Stimulated activated CD8-positive, alpha-beta memory T cell treated with anti-CD3 and anti-CD28 coated beads, Interleukin-4, amount 100 ng/mL, for 24 hours (primary cell): ENCODE results near the gene TSPAN14.

ENCODE experiments used
- DNase-seq: peaks from one replicate; pipeline ENCODE4 v3.0.0-alpha.2; 2020; ENCODE audit warnings: low read depth

Gene TSPAN14

GRCh38 chr10:80421707-80422536, 32.2 kb upstream of the TSPAN14 start:
- DNase-seq: no peak

- no peak for DNase-seq
Observed at GRCh38 chr10:80425901-80426300, 28.2 kb upstream of the TSPAN14 start.

- no peak for DNase-seq
Observed at GRCh38 chr10:80427541-80427940, 26.6 kb upstream of the TSPAN14 start.

GRCh38 chr10:80429521-80429973, 24.6 kb upstream of the TSPAN14 start:
- no peak for DNase-seq

GRCh38 chr10:80433134-80433533, 21.0 kb upstream of the TSPAN14 start:
- DNase-seq: no peak

GRCh38 chr10:80436446-80437098, 17.5 kb upstream of the TSPAN14 start:
- DNase-seq: no peak

GRCh38 chr10:80437227-80437626, 16.9 kb upstream of the TSPAN14 start:
- no peak for DNase-seq

- DNase-seq: no peak
Observed at GRCh38 chr10:80441831-80442230, 12.3 kb upstream of the TSPAN14 start.

- no peak for DNase-seq
Observed at GRCh38 chr10:80442879-80443278, 11.2 kb upstream of the TSPAN14 start.

- no peak for DNase-seq
Observed at GRCh38 chr10:80443531-80443974, 10.6 kb upstream of the TSPAN14 start.

- no peak for DNase-seq
Observed at GRCh38 chr10:80444124-80444523, 10.0 kb upstream of the TSPAN14 start.

GRCh38 chr10:80444646-80445319, 9.3 kb upstream of the TSPAN14 start:
- DNase-seq: no peak

- DNase-seq: no peak
Observed at GRCh38 chr10:80447436-80448190, 6.5 kb upstream of the TSPAN14 start.

GRCh38 chr10:80448209-80448942, 5.7 kb upstream of the TSPAN14 start:
- no peak for DNase-seq

GRCh38 chr10:80449520-80449919, 4.6 kb upstream of the TSPAN14 start:
- no peak for DNase-seq

- DNase-seq: no peak
Observed at GRCh38 chr10:80451132-80451531, 3.0 kb upstream of the TSPAN14 start.

GRCh38 chr10:80452069-80452468, 2.0 kb upstream of the TSPAN14 start:
- DNase-seq: no peak

GRCh38 chr10:80452640-80453039, 1.5 kb upstream of the TSPAN14 start:
- no peak for DNase-seq

GRCh38 chr10:80453056-80453841, 861 bp upstream of the TSPAN14 start:
- DNase-seq: no peak
